Measurements from ENCODE around the gene B4GALNT1.
"Not testable (repeated sequence)": the region's sequence is repeated elsewhere in the genome, so short reads cannot be mapped to it uniquely, and the experiment has no call there.

The B4GALNT1 gene

DNA sequence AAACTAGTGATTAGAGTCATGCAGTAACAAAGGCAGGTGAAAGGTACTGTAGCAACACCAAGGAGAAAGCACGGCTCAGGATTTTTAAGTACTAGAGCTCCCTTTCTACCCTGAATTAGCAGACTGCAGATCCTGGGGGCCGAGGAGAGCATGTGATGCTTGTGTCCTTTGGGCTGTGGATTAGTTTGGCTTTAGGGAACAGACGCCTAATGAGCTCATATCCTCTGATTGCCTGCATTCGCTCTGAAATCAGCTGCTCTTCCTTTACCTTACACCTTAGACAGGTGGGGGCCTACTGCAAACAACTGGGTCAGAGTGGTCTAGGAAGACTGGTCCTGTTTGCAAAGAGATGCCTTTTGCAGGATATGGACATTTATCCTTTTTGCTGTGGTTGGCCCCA, 39.8 kb downstream of the B4GALNT1 start:
- H3K4me3 ChIP-seq (replicated peaks; ENCODE audit: low read depth, low read length) = no peak overlapping the region
- no peak for DNase-seq (ENCODE audit: extremely low read depth, low read depth)
- TF ChIP-seq, protein P1, sequence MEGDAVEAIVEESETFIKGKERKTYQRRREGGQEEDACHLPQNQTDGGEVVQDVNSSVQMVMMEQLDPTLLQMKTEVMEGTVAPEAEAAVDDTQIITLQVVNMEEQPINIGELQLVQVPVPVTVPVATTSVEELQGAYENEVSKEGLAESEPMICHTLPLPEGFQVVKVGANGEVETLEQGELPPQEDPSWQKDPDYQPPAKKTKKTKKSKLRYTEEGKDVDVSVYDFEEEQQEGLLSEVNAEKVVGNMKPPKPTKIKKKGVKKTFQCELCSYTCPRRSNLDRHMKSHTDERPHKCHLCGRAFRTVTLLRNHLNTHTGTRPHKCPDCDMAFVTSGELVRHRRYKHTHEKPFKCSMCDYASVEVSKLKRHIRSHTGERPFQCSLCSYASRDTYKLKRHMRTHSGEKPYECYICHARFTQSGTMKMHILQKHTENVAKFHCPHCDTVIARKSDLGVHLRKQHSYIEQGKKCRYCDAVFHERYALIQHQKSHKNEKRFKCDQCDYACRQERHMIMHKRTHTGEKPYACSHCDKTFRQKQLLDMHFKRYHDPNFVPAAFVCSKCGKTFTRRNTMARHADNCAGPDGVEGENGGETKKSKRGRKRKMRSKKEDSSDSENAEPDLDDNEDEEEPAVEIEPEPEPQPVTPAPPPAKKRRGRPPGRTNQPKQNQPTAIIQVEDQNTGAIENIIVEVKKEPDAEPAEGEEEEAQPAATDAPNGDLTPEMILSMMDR (IDR thresholded peaks at IDR 0.05; ENCODE audit: low read depth, low read length, missing control alignments) = no peak

DNA sequence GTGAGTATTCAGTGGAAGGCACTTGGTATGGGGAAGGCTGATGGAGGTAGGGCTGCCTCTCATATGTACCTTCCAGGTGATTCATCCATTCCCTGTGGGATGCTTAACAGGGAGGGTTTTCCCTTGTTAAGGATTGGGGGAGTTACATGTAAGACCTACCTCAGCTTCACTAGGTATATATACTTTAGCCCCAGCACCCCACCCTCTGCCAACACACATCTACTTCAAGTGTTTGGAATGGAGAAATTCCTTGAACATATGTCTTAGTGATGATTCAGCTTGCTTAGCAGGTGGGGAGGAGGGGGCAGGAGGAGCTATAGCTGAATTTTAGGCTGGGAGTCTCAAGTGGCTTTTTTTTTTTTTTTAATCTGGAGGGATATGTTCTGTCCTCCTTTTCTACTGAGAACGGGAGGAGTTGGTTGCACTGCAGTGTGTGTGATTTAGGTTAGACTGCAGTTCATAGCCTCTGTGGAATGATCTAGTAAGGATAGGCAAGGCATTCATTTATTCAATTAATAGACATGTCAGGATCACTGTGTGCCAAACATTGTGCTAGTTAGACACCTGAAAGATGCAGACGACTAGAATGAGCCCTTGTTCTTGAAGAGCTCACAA, 40.3 kb downstream of the B4GALNT1 start:
- no peak overlapping the region for H3K4me3 ChIP-seq (replicated peaks; ENCODE audit: low read depth, low read length)
- TF ChIP-seq, protein P1 (IDR thresholded peaks at IDR 0.05; ENCODE audit: low read depth, low read length, missing control alignments) = no peak
- DNase-seq (ENCODE audit: extremely low read depth, low read depth) = no peak

DNA sequence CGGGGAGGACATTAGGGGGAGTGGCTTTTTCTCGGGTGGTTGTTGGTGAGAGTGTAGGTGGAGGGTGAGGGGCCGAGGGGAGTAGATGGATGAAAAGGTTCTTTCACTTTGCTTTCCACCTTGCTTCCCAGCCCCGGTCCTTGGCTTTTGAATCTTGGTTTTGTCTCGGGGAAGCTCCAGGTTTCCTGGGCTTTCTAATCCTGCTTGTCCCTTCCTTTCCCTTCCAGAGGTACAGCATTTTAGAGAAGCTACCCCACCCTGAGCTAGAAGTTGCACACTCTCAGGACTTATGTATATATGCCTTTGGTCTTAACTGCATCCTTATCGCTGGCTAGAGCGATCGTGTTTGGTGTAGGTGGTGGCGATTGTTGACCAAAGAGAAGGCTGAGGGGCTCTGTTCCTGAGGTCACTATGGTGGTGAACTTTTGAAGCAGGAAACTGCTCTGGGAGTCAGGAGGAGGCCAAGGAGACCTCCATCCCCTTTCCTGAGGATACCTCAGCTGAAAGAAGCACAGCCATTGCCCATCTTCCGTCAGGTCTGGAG, 41.1 kb downstream of the B4GALNT1 start:
- TF ChIP-seq, protein P1 (IDR thresholded peaks at IDR 0.05; ENCODE audit: low read depth, low read length, missing control alignments) = no peak
- no peak for DNase-seq (ENCODE audit: extremely low read depth, low read depth)

DNA sequence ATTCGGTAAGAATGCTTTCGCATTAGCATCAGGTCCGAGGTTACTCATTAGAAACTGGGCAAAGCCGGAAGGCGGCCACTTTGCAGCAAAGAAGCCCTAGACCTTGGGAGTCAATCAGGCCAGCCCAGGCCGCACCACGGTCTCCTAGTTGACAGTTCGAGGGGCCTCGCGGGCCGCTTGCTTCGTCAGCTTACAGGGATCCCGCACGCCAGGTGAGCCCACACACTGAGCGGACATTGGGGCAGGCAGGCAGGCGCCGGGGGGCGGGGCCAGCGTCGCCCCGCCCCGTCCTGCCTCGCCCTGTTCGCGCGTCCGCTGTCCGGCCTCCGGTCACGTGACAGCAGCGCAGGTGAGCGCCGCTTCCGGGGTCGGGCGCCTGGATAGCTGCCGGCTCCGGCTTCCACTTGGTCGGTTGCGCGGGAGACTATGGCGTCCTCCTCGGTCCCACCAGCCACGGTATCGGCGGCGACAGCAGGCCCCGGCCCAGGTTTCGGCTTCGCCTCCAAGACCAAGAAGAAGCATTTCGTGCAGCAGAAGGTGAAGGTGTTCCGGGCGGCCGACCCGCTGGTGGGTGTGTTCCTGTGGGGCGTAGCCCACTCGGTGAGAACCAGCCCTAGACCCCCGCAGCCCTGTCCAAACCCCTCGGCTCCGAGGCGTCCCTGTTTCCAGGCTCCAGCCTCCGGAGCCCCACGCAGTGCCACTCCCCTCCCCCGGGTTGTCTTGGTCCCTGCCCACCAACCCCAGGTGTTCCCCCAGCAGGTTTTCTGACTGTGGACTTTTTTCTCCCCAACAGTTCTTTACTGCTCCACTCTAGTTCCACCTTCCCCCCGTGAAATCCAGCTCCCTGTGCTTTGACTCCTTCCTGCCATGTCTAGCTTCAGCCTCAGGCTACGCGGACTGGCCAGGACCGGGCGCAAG, 41.9 kb downstream of the B4GALNT1 start, which contains the start of gene PIP4K2C:
TSS of gene PIP4K2C (plus strand) at position 329 of the 918 bp plus-strand sequence. CDS start at position 427, 98 bp downstream.
- TF ChIP-seq, protein P1 (IDR thresholded peaks at IDR 0.05; ENCODE audit: low read depth, low read length, missing control alignments) = no peak
- DNase-seq (ENCODE audit: extremely low read depth, low read depth) = no peak

More for the DNA sequence above, 41.1 kb downstream of the B4GALNT1 start:
- peak overlapping the region; percentile 74 for H3K4me3 ChIP-seq (replicated peaks; ENCODE audit: low read depth, low read length)

DNA sequence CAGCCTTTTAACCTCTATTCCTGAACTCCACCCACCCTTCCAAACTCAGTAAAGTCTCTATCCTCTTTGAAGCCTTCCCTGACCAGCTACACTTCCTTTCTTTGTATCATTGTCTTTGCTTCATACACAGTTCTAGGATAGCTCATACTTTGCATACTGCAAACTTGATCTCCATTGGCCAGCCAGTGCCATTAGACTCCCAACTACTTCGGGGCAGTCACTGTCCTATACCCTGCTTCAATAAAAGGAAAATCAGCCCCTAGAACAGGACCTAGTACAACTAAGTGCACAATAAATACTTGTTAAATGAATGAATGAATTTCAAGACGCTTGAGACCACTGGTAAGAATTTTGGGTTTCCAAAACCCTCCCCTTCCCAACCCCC, 42.5 kb downstream of the B4GALNT1 start:
- TF ChIP-seq, protein P1 (IDR thresholded peaks at IDR 0.05; ENCODE audit: low read depth, low read length, missing control alignments) = no peak
- peak overlapping the region; percentile 74 for H3K4me3 ChIP-seq (replicated peaks; ENCODE audit: low read depth, low read length)
- DNase-seq (ENCODE audit: extremely low read depth, low read depth) = no peak

More for the DNA sequence above, 41.9 kb downstream of the B4GALNT1 start, which contains the start of gene PIP4K2C:
- H3K4me3 ChIP-seq (replicated peaks; ENCODE audit: low read depth, low read length) = peak within 1 kb of the TSS; percentile 74

DNA sequence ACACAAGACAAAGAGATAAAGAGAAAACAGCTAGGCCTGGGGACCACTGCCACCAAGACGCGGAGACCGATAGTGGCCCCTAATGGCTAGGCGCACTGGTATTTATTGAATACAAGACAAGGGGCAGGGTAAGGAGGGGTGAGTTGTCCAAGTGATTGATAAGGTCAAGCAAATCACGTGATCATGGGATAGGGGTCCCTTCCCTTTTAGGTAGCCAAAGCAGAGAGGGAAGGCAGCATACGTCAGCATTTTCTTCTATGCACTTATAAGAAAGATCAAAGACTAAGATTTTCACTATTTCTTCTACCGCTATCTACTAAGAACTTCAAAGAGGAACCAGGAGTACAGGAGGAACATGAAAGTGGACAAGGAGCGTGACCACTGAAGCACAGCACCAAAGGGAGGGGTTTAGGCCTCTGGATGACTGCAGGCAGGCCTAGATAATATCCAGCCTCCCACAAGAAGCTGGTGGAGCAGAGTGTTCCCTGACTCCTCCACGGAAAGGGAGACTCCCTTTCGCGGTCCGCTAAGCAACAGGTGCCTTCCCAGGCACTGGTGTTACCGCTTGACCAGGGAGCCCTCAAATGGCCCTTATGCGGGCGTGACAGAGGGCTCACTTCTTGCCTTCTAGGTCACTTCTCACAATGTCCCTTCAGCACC, 43.9 kb downstream of the B4GALNT1 start:
- not testable (repeated sequence) for DNase-seq (ENCODE audit: extremely low read depth, low read depth); H3K4me3 ChIP-seq (replicated peaks; ENCODE audit: low read depth, low read length)
